H1 (cell line): ENCODE results near the gene DFFB. TPM values are rescaled to one million over a fixed set of nuclear protein-coding genes. Genes with fewer than 3 reads are reported as not detected.

ENCODE experiments used
- ASH2L ChIP-seq: fragments of 200-600, 300-600 bp; sonication (generic); IDR thresholded peaks from one replicate; pipeline ENCODE4 v1.7.1; 2017; ENCODE audit warnings: low read length
- KDM4A ChIP-seq: IDR thresholded peaks from one replicate; pipeline ENCODE4 v1.7.1; 2012; ENCODE audit warnings: low read depth, mild to moderate bottlenecking, moderate library complexity, low read length, inconsistent platforms; ENCODE audit not compliant: severe bottlenecking
- NRF1 ChIP-seq: IDR thresholded peaks from 2 replicates; pipeline ENCODE4 v1.6.1; 2011; ENCODE audit warnings: mild to moderate bottlenecking, low read depth, low read length, improper control_type of control experiment
- RBBP5 ChIP-seq: IDR thresholded peaks from 2 replicates; pipeline ENCODE4 v1.7.1; 2012; ENCODE audit warnings: low read depth, mild to moderate bottlenecking, inconsistent platforms, low read length, moderate library complexity, borderline replicate concordance
- SIN3A ChIP-seq, 2 experiments: IDR thresholded peaks in 1 of 2; conservative IDR thresholded peaks in 1 of 2; 2 replicates each; pipeline ENCODE4 v1.6.1; 2011 to 2012; ENCODE audit warnings: low read length in 2 of 2, improper control_type of control experiment in 1 of 2, low read depth in 1 of 2, mild to moderate bottlenecking in 1 of 2
- SUZ12 ChIP-seq: fragments of 200-600 bp; sonication (generic); IDR thresholded peaks from 2 replicates; pipeline ENCODE4 v1.6.1; 2012; ENCODE audit warnings: mild to moderate bottlenecking, inconsistent platforms, low read length, moderate library complexity, mixed read lengths
- TCF12 ChIP-seq: IDR thresholded peaks from 2 replicates; pipeline ENCODE4 v1.6.1; 2011; ENCODE audit warnings: low read depth, mild to moderate bottlenecking, low read length
- polyA plus RNA-seq, 7 experiments: library from polyadenylated mRNA; depleted of rRNA in 3 of 7; stranded (reverse) in 5 of 7; unstranded in 2 of 7; fragments of >200 nt in 5 of 7; fragments of 200-250 nt in 2 of 7; gene quantifications; 1 replicate in 5 of 7; 2 replicates in 1 of 7; 4 replicates in 1 of 7; pipeline versions ENCODE4 v1.2.1 to v1.2.3, GENCODE V29; 2011 to 2013; ENCODE audit warnings: missing spikeins in 2 of 7, mixed read lengths in 2 of 7
- total RNA-seq: library from RNA; stranded (reverse); fragmentation: NEBNext Ultra II Directional; extraction: Animal tissue kit (Norgen Biotek cat#: 25700); gene quantifications from 2 replicates; pipeline ENCODE4 v1.2.1, GENCODE V29; 2021

The DFFB gene
- total and polyA plus RNA-seq, 2 of the 8 experiments (the other 6 are each of a cell fraction or from before 2014, with no cell fraction given) = 8.6 to 11.9 TPM

GRCh38 chr1:3841491-3841890, 15.8 kb upstream of the DFFB start (continued):
- TF ChIP-seq KDM4A (no peak), SIN3A (conservative IDR thresholded peaks at IDR 0.05 in 1 of 2, IDR thresholded peaks at IDR 0.05 in 1 of 2; ENCODE audit: low read depth in 1 of 2, low read length in 2 of 2) (no peak), TCF12 (no peak), ASH2L (no peak), RBBP5 (no peak), NRF1 (no peak), SUZ12 (no peak)
